ENCODE measurements around the gene KRT1. TPM values are rescaled to one million over a fixed set of nuclear protein-coding genes. Genes with fewer than 3 reads are reported as not detected.

KRT1 gene
- total and polyA plus RNA-seq, 2 donors (not counting 1 experiment from before 2014, with no cell fraction given) = not detected

- Histone ChIP-seq H3K79me2 (ENCODE audit: control insufficient read depth, insufficient read depth, low read length) (no peaks in the 10 kb centered on the region), H3K9ac (ENCODE audit: insufficient read depth, low read length) (no peak overlapping the region), H2AFZ (ENCODE audit: low read length) (no peak overlapping the region), H3K4me3 (replicated peaks in 1 of 4; ENCODE audit: control extremely low read depth in 1 of 4, insufficient read depth in 1 of 4, low read depth in 3 of 4, low read length in 4 of 4) (no peak overlapping the region), H3K36me3 (ENCODE audit: control insufficient read depth, insufficient read depth, low read length) (no peaks in the 10 kb centered on the region), H3K9me3 (ENCODE audit: control insufficient read depth, insufficient read depth, low read depth, low read length) (no peaks in the 10 kb centered on the region), H3K27ac (ENCODE audit: insufficient read depth, low read length) (no peak overlapping the region), H3K4me2 (ENCODE audit: extremely low read depth, insufficient read depth, low read length) (no peak overlapping the region), H3K27me3 (ENCODE audit: control insufficient read depth, insufficient read depth, low read length) (no peaks in the 10 kb centered on the region), H4K20me1 (ENCODE audit: control insufficient read depth, extremely low read depth, insufficient read depth, low read length) (no peaks in the 10 kb centered on the region), H3K4me1 (ENCODE audit: control insufficient read depth, extremely low read depth, insufficient read depth, low read length) (no peaks in the 10 kb centered on the region)
- no peak for DNase-seq (ENCODE audit: low read depth in 2 of 2)
- TF ChIP-seq EZH2 (IDR thresholded peaks at IDR 0.05; ENCODE audit: low read length, missing control alignments) = no peak
- TF ChIP-seq, protein P1, sequence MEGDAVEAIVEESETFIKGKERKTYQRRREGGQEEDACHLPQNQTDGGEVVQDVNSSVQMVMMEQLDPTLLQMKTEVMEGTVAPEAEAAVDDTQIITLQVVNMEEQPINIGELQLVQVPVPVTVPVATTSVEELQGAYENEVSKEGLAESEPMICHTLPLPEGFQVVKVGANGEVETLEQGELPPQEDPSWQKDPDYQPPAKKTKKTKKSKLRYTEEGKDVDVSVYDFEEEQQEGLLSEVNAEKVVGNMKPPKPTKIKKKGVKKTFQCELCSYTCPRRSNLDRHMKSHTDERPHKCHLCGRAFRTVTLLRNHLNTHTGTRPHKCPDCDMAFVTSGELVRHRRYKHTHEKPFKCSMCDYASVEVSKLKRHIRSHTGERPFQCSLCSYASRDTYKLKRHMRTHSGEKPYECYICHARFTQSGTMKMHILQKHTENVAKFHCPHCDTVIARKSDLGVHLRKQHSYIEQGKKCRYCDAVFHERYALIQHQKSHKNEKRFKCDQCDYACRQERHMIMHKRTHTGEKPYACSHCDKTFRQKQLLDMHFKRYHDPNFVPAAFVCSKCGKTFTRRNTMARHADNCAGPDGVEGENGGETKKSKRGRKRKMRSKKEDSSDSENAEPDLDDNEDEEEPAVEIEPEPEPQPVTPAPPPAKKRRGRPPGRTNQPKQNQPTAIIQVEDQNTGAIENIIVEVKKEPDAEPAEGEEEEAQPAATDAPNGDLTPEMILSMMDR (conservative IDR thresholded peaks at IDR 0.05 in 1 of 2, IDR thresholded peaks at IDR 0.05 in 1 of 2; ENCODE audit: low read depth in 1 of 2, low read length in 2 of 2) = no peak
Measured at GRCh38 chr12:52676163-52676562, 4.0 kb downstream of the KRT1 start.

- H3K4me1 ChIP-seq (ENCODE audit: control insufficient read depth, extremely low read depth, insufficient read depth, low read length) = no peaks in the 10 kb centered on the region
- no peaks in the 10 kb centered on the region for H3K9me3 ChIP-seq (ENCODE audit: control insufficient read depth, insufficient read depth, low read depth, low read length)
- H2AFZ ChIP-seq (ENCODE audit: low read length) = no peak overlapping the region
- H3K4me3 ChIP-seq (replicated peaks in 1 of 4; ENCODE audit: control extremely low read depth in 1 of 4, insufficient read depth in 1 of 4, low read depth in 3 of 4, low read length in 4 of 4) = no peak overlapping the region
- H3K27ac ChIP-seq (ENCODE audit: insufficient read depth, low read length) = no peak overlapping the region
- no peak for TF ChIP-seq EZH2 (IDR thresholded peaks at IDR 0.05; ENCODE audit: low read length, missing control alignments)
- TF ChIP-seq, protein P1 (conservative IDR thresholded peaks at IDR 0.05 in 1 of 2, IDR thresholded peaks at IDR 0.05 in 1 of 2; ENCODE audit: low read depth in 1 of 2, low read length in 2 of 2) = no peak
- no peak overlapping the region for H3K4me2 ChIP-seq (ENCODE audit: extremely low read depth, insufficient read depth, low read length)
- H3K36me3 ChIP-seq (ENCODE audit: control insufficient read depth, insufficient read depth, low read length) = no peaks in the 10 kb centered on the region
- DNase-seq (ENCODE audit: low read depth in 2 of 2) = no peak
- H3K27me3 ChIP-seq (ENCODE audit: control insufficient read depth, insufficient read depth, low read length) = peaks cover 2% of the 10 kb centered on the region
- no peaks in the 10 kb centered on the region for H4K20me1 ChIP-seq (ENCODE audit: control insufficient read depth, extremely low read depth, insufficient read depth, low read length)
- H3K9ac ChIP-seq (ENCODE audit: insufficient read depth, low read length) = no peak overlapping the region
- no peaks in the 10 kb centered on the region for H3K79me2 ChIP-seq (ENCODE audit: control insufficient read depth, insufficient read depth, low read length)
Measured at GRCh38 chr12:52675301-52675701, 4.9 kb downstream of the KRT1 start.

DNA sequence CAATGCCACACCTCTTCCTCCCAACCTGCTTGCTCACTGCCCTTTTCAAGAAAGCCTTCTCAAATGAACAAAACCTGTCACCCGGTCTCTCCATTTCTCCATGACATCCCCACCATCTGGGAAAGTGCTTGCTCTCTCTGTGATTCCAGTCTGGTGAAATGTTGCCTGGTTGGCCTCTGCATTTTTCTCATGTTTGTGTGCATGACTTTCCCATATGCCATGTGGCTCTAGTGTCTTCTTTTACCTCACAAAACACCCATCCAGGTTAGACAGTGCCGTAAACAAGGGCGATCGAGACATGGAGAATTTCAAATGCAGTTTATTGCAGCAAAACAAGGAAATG lies 5.8 kb downstream of the KRT1 start:
- Histone ChIP-seq H4K20me1 (ENCODE audit: control insufficient read depth, extremely low read depth, insufficient read depth, low read length) (no peaks in the 10 kb centered on the region), H3K36me3 (ENCODE audit: control insufficient read depth, insufficient read depth, low read length) (no peaks in the 10 kb centered on the region), H3K9ac (ENCODE audit: insufficient read depth, low read length) (no peak overlapping the region), H3K4me1 (ENCODE audit: control insufficient read depth, extremely low read depth, insufficient read depth, low read length) (no peaks in the 10 kb centered on the region), H2AFZ (ENCODE audit: low read length) (no peak overlapping the region), H3K79me2 (ENCODE audit: control insufficient read depth, insufficient read depth, low read length) (no peaks in the 10 kb centered on the region), H3K4me3 (replicated peaks in 1 of 4; ENCODE audit: control extremely low read depth in 1 of 4, insufficient read depth in 1 of 4, low read depth in 3 of 4, low read length in 4 of 4) (no peak overlapping the region), H3K27me3 (ENCODE audit: control insufficient read depth, insufficient read depth, low read length) (peaks cover 2% of the 10 kb centered on the region), H3K4me2 (ENCODE audit: extremely low read depth, insufficient read depth, low read length) (no peak overlapping the region), H3K27ac (ENCODE audit: insufficient read depth, low read length) (no peak overlapping the region), H3K9me3 (ENCODE audit: control insufficient read depth, insufficient read depth, low read depth, low read length) (no peaks in the 10 kb centered on the region)
- TF ChIP-seq EZH2 (IDR thresholded peaks at IDR 0.05; ENCODE audit: low read length, missing control alignments) = no peak
- TF ChIP-seq, protein P1 (conservative IDR thresholded peaks at IDR 0.05 in 1 of 2, IDR thresholded peaks at IDR 0.05 in 1 of 2; ENCODE audit: low read depth in 1 of 2, low read length in 2 of 2) = no peak
- no peak for DNase-seq (ENCODE audit: low read depth in 2 of 2)

Data from fibroblast of lung (primary cell).